ENCODE measurements around the gene CEACAM18. TPM values are rescaled to one million over a fixed set of nuclear protein-coding genes. Genes with fewer than 3 reads are reported as not detected.

The CEACAM18 gene
- total RNA-seq, 4 donors from 2014 or later, result not detected

DNA sequence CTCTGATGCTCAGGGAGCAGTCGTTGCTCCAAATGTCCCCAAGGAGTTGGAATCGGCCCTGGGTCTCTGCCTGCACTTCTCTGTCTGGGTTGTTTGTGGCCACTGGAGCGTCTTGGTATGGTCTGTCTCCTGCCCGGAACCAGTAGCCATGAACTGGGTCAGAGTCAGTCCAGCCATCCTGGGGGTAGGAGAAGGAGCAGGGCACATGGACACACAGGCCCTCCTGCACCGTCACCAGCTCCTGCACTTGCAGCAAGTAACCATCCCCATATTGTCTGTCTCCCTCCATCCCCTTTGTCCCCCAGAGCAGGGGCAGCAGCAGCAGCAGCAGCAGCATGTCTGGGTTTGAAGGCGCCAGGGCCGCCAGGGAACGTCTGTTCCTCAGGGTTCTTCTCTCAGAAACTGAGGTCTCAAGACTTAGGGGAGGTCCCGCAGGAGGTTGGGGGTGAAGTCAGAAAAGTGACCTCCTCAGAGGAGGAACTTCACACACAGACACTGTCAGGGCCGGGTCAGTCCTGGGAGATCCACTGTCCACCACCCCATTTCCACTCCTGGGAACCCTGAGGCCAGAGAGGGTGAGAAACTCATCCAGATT lies 20.2 kb upstream of the CEACAM18 start, which contains the start of gene SIGLEC8:
Gene SIGLEC8 (minus strand): TSS at position 404 of the 595 bp plus-strand sequence. CDS start 67 bp downstream, at position 337.
- Histone ChIP-seq H3K4me3 (no peak within 1 kb of the TSS), H3K27ac (no peak within 1 kb of the TSS), H3K27me3 (peaks cover 84% of the 10 kb centered on the region), H3K9me3 (no peaks in the 10 kb centered on the region), H3K4me1 (no peaks in the 10 kb centered on the region), H3K36me3 (no peaks in the 10 kb centered on the region)
- ATAC-seq, result no peak
- TF ChIP-seq, protein P1, sequence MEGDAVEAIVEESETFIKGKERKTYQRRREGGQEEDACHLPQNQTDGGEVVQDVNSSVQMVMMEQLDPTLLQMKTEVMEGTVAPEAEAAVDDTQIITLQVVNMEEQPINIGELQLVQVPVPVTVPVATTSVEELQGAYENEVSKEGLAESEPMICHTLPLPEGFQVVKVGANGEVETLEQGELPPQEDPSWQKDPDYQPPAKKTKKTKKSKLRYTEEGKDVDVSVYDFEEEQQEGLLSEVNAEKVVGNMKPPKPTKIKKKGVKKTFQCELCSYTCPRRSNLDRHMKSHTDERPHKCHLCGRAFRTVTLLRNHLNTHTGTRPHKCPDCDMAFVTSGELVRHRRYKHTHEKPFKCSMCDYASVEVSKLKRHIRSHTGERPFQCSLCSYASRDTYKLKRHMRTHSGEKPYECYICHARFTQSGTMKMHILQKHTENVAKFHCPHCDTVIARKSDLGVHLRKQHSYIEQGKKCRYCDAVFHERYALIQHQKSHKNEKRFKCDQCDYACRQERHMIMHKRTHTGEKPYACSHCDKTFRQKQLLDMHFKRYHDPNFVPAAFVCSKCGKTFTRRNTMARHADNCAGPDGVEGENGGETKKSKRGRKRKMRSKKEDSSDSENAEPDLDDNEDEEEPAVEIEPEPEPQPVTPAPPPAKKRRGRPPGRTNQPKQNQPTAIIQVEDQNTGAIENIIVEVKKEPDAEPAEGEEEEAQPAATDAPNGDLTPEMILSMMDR (IDR thresholded peaks at IDR 0.05), result no peak
- TF ChIP-seq POLR2A (IDR thresholded peaks at IDR 0.05), result no peak
- no peak for TF ChIP-seq EP300 (IDR thresholded peaks at IDR 0.05)
- no peak for TF ChIP-seq POLR2AphosphoS5 (IDR thresholded peaks at IDR 0.05)
- 29% methylated on average over 3 of the region's 10 CpGs; no CpG with 5 or more reads in 1 of the 2 donors for WGBS, 2 donors (ENCODE audit: low coverage in 1 of 2)

DNA sequence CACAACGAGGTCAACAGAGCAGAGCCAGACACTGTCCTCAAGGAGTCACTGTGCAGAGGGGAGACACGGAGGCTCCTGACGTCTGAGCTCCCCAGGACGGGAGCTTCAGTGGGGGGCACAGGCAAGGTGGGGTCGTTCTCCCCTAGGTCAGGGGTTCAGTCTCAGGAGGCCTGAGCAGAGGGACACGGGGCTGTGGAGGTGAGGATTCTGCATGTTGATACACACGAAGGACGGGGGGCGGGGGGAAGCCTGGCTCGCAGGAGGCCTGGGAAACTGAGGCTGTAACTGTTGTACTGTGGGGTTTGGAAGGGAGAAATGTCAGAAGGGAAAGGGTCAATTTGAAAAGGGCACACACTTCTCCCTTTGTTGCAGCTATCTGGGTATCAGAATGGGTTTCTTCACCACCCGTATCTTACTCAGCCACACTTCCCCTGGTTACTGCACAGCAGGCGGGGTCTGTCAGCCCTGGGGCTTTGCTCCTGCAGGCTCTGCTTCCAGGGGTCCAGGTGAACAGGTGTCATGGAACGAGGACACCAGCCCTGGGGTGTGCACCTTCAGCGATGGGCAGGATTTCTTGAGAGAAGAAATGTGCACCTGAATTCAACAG lies 19.3 kb upstream of the CEACAM18 start:
- Histone ChIP-seq H3K4me1 (no peaks in the 10 kb centered on the region), H3K27ac (no peak overlapping the region), H3K36me3 (no peaks in the 10 kb centered on the region), H3K9me3 (no peaks in the 10 kb centered on the region), H3K27me3 (peaks cover 82% of the 10 kb centered on the region), H3K4me3 (no peak overlapping the region)
- no peak for ATAC-seq
- 83 to 87% methylated on average over 4 of the region's 14 CpGs for WGBS, 2 donors (ENCODE audit: low coverage in 1 of 2)
- TF ChIP-seq POLR2AphosphoS5 (IDR thresholded peaks at IDR 0.05) (no peak), EP300 (IDR thresholded peaks at IDR 0.05) (no peak), POLR2A (IDR thresholded peaks at IDR 0.05) (no peak)
- TF ChIP-seq, protein P1 (IDR thresholded peaks at IDR 0.05), result no peak

DNA sequence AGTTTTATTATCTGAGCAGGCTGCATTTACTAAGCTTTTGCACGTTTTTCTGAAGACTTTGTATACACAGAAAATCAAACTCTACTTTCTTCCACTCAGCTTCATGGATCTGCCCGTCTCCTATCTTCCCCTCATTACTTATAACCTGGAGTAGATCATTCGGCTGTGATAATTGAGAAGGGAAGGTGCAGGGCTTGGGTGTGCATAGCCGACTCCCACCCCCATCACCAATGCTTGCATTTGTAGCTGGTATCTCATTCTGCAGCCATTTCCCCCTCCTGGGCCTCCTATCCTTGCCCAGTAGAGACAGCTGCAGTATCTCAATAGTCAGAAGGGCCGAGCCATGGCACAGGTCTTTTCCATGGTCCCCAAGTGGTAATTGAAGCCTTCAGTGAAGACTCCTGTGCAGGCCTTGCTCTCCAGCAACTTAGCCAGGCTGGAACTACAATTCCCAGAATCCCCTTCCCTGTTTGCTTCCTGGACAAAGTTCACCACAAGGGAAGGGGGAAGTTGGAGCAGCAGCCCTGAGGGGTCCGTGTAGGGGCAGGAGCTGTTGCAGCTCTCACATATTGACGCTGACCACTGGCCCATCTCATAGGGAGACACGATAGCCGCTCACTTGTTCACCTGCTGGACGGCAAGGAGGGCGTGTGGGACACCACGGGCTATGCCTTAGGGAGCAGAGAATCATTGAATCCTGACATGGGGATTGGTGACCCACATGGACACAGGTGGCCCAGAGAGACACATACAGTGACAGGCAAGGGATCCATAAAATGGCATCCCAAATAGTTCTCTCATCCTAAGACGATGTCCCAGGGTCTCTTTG lies 18.0 kb upstream of the CEACAM18 start:
- peaks cover 79% of the 10 kb centered on the region for H3K27me3 ChIP-seq
- H3K4me3 ChIP-seq, result peak overlapping the region in 1 of 2 donors; percentile 12
- H3K9me3 ChIP-seq, result no peaks in the 10 kb centered on the region
- no peak for TF ChIP-seq POLR2A (IDR thresholded peaks at IDR 0.05)
- TF ChIP-seq POLR2AphosphoS5 (IDR thresholded peaks at IDR 0.05), result no peak
- TF ChIP-seq, protein P1 (IDR thresholded peaks at IDR 0.05), result no peak
- TF ChIP-seq EP300 (IDR thresholded peaks at IDR 0.05), result no peak
- H3K27ac ChIP-seq, result no peak overlapping the region
- H3K36me3 ChIP-seq, result no peaks in the 10 kb centered on the region
- H3K4me1 ChIP-seq, result no peaks in the 10 kb centered on the region
- no peak for ATAC-seq
- WGBS, 2 donors (ENCODE audit: low coverage in 1 of 2), result 47 to 77% methylated on average over 4 to 5 of the region's 13 CpGs

DNA sequence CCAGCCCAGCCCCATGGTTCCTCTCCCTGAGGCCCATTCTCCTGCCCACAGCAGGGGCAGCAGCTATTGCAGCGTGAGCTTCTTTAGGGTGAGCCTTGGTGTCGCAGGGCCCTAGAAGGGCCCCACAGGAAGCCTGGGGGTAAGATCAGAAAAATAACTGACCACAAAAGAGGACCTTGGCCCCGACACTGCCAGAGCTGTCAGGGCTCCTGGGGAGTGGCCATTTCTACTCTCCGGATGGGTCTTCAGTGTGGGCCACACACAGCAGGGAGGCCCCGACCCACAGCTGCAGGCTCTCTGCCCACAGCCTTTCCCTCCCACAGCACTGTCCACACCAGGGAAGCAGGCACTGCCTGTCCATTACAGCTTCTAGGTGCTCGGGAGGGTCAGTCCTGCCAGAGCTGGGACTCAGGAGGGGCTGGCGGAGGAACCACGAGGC lies 16.6 kb upstream of the CEACAM18 start:
- H3K4me3 ChIP-seq, result no peak overlapping the region
- H3K36me3 ChIP-seq, result no peaks in the 10 kb centered on the region
- ATAC-seq, result peak; percentile 39
- no peaks in the 10 kb centered on the region for H3K9me3 ChIP-seq
- no peaks in the 10 kb centered on the region for H3K4me1 ChIP-seq
- H3K27me3 ChIP-seq, result peaks cover 81% of the 10 kb centered on the region
- TF ChIP-seq, protein P1 (IDR thresholded peaks at IDR 0.05), result no peak
- TF ChIP-seq POLR2AphosphoS5 (IDR thresholded peaks at IDR 0.05), result no peak
- TF ChIP-seq EP300 (IDR thresholded peaks at IDR 0.05), result no peak
- TF ChIP-seq POLR2A (IDR thresholded peaks at IDR 0.05), result no peak
- WGBS, 2 donors (ENCODE audit: low coverage in 1 of 2), result no CpG with 5 or more reads among the region's 8 CpGs
- H3K27ac ChIP-seq, result no peak overlapping the region

Data from gastroesophageal sphincter (tissue), 4 donors.